PFSK-1 (cell line): Measurements from ENCODE around the gene FBXW9.

Experiments used
- FOXP2 ChIP-seq: optimal IDR thresholded peaks from 2 replicates; pipeline ENCODE3; 2011; ENCODE audit warnings: borderline replicate concordance, control low read depth, inconsistent platforms; ENCODE audit not compliant: insufficient read depth; ENCODE audit errors: extremely low read length, extremely low read depth
- POLR2AphosphoS5 ChIP-seq: IDR thresholded peaks from 2 replicates; pipeline ENCODE4 v1.6.1; 2012; ENCODE audit warnings: low read depth, mild to moderate bottlenecking, control low read depth, low read length, moderate library complexity
- SIN3A ChIP-seq: IDR thresholded peaks from 2 replicates; pipeline ENCODE4 v1.6.1; 2012; ENCODE audit warnings: mild to moderate bottlenecking, low read length, moderate library complexity, borderline replicate concordance; ENCODE audit not compliant: insufficient read depth
- TAF1 ChIP-seq: IDR thresholded peaks from 2 replicates; pipeline ENCODE4 v1.6.1; 2012; ENCODE audit warnings: low read length, control low read depth, borderline replicate concordance; ENCODE audit not compliant: insufficient read depth
- TF ChIP-seq, protein P1 (sequence below), 2 experiments: IDR thresholded peaks; 2 replicates each; pipeline versions ENCODE4 v1.6.1 to v1.8.0; 2011 to 2012; ENCODE audit warnings: low read depth in 2 of 2, low read length in 2 of 2, control low read depth in 1 of 2, inconsistent platforms in 1 of 2, mild to moderate bottlenecking in 1 of 2, moderate library complexity in 1 of 2; ENCODE audit not compliant: insufficient read depth in 1 of 2

FBXW9 gene

DNA sequence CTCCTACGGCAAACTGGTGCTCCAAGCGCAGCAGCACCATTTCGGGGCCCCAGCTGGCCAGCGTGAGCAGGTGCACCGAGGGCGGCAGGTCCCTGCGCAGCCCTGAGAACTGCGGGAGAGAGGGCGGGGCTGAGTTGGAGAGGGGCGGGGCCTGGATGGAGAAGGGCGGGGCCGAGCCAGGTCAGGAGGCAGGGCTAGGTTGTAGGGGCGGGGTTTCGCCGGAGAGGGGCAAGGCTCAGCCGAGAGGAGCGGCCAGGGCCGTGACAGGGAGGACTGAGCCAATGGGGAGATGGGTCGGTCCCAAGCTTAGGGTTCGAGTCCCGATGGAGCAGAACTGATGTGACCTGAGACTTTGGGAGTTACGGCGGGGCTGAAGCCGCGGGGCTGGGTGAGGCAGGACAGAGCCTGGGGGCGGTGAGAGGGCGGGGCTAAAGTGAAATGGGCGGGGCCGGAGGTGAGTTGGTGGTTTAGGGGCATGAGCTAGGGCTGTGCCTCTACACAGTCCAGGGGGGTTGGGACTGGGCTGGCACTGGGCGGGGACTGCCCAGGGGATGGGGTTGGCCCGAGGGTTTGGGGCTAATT is 48.9 kb downstream of the FBXW9 start:
- TF ChIP-seq TAF1 = no peak
- no peak for TF ChIP-seq SIN3A
- TF ChIP-seq, protein P1, sequence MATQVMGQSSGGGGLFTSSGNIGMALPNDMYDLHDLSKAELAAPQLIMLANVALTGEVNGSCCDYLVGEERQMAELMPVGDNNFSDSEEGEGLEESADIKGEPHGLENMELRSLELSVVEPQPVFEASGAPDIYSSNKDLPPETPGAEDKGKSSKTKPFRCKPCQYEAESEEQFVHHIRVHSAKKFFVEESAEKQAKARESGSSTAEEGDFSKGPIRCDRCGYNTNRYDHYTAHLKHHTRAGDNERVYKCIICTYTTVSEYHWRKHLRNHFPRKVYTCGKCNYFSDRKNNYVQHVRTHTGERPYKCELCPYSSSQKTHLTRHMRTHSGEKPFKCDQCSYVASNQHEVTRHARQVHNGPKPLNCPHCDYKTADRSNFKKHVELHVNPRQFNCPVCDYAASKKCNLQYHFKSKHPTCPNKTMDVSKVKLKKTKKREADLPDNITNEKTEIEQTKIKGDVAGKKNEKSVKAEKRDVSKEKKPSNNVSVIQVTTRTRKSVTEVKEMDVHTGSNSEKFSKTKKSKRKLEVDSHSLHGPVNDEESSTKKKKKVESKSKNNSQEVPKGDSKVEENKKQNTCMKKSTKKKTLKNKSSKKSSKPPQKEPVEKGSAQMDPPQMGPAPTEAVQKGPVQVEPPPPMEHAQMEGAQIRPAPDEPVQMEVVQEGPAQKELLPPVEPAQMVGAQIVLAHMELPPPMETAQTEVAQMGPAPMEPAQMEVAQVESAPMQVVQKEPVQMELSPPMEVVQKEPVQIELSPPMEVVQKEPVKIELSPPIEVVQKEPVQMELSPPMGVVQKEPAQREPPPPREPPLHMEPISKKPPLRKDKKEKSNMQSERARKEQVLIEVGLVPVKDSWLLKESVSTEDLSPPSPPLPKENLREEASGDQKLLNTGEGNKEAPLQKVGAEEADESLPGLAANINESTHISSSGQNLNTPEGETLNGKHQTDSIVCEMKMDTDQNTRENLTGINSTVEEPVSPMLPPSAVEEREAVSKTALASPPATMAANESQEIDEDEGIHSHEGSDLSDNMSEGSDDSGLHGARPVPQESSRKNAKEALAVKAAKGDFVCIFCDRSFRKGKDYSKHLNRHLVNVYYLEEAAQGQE (IDR thresholded peaks at IDR 0.05; ENCODE audit: insufficient read depth in 1 of 2, low read depth in 2 of 2, low read length in 2 of 2) = no peak
- no peak for TF ChIP-seq POLR2AphosphoS5
- no peak for TF ChIP-seq FOXP2

DNA sequence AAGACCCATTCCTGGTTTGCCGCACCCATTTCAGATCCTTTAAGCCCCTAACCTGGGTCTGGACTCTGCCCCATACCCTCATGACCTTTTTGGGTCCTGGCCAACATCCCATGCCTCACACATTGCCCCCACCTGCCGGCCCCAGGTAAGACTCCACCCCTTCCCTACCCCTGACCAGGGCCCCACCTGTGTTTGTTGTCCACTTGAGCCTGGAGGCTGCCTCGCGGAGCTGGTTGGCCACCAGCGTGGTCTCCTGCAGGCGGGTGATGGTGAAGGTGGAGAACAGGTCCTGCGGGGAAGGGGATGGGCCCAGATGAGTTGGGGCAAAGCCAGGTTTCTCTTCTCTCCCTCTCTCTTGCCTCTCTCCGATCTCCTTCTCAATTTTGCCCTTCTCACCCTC is 49.4 kb downstream of the FBXW9 start:
- TF ChIP-seq TAF1 (no peak), POLR2AphosphoS5 (no peak), FOXP2 (no peak), SIN3A (no peak)
- TF ChIP-seq, protein P1 (IDR thresholded peaks at IDR 0.05; ENCODE audit: insufficient read depth in 1 of 2, low read depth in 2 of 2, low read length in 2 of 2) = no peak

DNA sequence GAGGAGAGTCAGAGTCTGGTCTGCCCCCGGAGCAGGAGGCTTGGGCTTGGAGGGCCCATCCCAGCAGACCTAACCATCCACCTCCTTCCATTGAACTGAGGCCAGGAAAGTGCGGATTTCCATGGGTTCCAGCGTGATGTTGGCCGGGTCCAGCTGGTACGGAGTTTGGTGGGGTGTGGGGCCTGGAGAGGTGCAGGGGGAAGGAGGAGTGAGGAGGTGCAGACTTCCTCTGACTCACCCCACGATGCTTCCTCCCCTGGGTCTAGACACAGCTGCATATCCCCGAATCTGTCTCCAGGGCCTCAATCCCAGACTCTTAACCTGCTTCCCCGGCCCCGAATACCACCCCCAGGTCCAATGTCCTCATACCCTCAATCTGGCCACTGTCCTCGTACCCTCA is 49.9 kb downstream of the FBXW9 start:
- TF ChIP-seq, protein P1 (IDR thresholded peaks at IDR 0.05; ENCODE audit: insufficient read depth in 1 of 2, low read depth in 2 of 2, low read length in 2 of 2) = no peak
- TF ChIP-seq SIN3A (no peak), POLR2AphosphoS5 (no peak), FOXP2 (no peak), TAF1 (no peak)

DNA sequence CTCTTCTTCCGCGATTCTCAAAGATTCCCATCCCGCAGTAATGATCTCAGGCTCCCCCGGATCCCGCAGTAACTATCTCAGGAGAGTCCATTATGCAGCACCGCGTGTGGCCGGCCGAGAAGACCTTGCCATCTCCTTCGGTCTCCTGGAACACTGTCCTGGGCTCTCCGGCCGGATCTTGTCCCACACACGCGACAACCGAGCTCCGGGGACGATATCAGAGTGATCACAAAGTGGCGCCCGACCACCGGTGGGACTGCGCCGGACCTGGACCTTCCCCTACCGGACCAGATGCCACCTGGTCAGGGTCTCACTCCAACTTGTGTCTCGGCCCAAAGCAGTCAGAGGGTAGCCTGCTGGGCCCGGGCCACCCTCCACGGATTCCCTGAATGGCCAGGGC is 53.9 kb downstream of the FBXW9 start:
- TF ChIP-seq POLR2AphosphoS5 (no peak), SIN3A (no peak), FOXP2 (no peak), TAF1 (no peak)
- TF ChIP-seq, protein P1 (IDR thresholded peaks at IDR 0.05; ENCODE audit: insufficient read depth in 1 of 2, low read depth in 2 of 2, low read length in 2 of 2) = no peak
